ENCODE measurements around the gene ATP1B3.
"Not testable (repeated sequence)": the region's sequence is repeated elsewhere in the genome, so short reads cannot be mapped to it uniquely, and the experiment has no call there.

ATP1B3 gene

DNA sequence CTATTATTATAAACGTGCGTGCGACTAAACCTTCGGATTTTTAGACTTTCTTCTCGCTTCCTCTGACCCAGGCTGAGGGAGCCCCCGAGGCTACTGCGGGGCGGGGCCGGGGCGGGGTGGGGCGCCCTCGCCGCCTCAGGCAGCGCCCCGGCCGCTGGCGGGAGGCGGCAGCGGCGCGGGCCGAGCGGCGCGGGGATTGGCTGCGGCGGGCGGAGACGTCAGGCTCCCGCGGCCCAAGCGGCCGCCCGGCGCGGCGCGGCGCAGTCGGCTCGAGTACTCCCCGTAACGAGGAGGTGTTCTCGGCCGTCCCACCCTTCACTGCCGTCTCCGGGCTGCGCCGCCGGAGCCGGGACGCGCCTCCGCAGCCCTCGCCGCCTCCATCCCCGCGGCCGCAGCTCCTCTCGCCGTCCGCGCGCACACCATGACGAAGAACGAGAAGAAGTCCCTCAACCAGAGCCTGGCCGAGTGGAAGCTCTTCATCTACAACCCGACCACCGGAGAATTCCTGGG is at the start of gene ATP1B3:
Gene ATP1B3, plus strand, starts transcription at position 263 of the 510 bp plus-strand sequence. Its CDS starts 159 bp downstream, at position 422.
- peak; percentile 84 for DNase-seq

- no peak for DNase-seq
Observed at GRCh38 chr3:141828487-141828886, 48.0 kb upstream of the ATP1B3 start.

- no peak for DNase-seq
Observed at GRCh38 chr3:141828890-141829289, 47.6 kb upstream of the ATP1B3 start.

- DNase-seq = no peak
Observed at GRCh38 chr3:141830508-141830907, 45.9 kb upstream of the ATP1B3 start.

DNA sequence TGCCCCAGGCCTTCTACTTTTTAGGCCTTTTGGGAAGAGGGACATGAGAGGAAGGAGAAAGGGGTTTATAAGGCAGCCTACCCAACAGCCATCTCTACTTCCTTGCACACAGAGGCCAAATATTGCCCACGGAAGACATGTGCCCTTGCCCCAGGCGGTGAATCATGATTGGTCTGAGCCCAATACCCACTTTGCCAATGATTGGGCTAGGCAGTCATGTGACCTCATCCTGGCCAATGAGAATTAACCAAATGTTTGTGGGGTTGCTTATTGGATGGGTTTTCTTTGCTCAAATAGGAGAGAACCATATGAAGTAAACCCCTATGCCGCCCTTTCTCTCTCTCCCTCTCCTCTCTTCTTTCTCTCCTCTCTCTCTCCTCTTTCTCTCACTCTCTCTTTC is 42.2 kb upstream of the ATP1B3 start:
- DNase-seq = no peak

DNA sequence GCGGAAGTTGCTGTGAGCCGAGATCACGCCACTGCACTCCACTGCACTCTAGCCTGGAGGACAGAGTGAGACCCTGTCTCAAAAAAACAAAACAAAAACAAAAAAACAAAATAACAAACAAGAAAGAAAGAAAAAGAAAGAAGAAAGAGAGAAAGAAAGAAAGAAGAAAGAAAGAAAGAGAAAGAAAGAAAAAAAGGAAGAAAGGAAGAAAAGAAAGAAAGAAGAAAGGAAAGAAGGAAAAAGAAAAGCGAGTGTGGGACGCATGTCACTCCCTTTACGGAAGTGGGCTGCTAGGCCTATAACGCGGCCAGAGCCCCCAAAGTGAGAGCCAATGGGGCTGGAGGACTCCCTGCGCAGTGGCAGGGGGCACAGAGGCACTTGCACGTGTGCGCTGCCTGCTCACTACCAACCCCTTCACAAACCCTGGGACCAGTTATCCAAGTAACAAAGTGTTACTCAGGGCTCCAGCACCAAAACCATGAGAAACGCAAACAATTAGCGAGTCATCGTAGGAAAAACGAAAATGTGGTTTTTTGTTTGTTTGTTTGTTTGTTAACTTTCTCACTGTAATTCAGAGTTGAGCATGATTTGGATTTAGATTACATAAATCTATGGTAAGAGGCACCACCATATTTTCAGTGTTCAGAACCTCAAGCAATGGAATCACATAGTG is 40.8 kb upstream of the ATP1B3 start:
- DNase-seq = no peak

DNA sequence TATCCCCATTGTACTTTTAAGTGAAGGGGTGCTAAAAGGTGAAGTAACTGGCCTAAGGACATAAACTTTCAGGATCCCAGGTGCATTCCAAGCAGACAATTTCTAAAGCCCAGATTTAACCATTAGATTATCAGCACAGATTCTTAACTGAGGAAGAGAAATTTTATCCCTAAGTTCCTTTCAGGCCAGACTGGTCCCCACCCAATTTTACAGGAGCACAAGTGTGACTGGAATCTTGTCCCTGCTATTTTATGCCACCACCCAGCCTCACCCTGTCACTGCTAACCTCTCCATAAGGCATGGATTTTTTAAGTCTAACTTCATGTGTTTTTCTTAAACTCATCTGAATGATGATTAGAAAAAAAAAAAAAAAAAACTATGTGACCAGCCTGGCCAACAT is 37.1 kb upstream of the ATP1B3 start:
- DNase-seq = no peak

DNA sequence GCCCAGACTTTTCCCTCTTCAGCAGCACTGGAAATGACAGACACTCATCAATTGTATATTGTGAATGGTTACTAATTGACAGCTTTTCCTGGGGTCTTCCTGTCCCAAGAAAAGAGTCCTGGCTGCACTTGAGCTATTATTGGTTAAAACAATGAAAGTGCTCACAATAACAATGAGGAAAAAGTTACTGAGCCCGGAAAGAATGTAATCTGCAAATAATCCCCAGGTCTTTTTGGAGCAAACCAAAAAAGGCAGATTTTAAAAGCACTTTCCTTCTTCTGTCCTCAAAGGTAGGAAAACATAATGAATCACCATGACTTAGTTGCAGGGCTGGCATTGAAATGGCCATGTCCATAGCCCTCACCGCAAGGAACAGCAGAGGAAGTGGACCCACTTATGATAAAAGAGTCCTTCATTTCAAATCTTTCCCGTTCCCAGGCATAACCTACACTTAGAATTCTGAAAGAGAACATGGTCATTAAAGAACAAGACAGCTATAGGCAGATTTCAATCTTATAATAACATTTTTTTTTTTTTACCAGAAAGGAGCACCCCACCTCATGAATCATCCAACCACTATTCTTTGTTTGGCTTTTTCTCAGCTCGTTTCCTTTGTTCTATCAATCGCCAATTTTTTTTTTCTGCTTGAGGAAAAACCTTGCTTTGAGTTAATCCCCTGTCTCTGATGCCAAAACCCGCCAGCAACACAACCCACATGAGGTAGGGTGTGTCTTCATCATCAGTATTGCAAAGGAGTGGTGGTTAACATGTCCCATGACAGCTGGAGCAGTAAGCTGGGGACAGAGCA is 35.5 kb upstream of the ATP1B3 start:
- peak; percentile 21 for DNase-seq

DNA sequence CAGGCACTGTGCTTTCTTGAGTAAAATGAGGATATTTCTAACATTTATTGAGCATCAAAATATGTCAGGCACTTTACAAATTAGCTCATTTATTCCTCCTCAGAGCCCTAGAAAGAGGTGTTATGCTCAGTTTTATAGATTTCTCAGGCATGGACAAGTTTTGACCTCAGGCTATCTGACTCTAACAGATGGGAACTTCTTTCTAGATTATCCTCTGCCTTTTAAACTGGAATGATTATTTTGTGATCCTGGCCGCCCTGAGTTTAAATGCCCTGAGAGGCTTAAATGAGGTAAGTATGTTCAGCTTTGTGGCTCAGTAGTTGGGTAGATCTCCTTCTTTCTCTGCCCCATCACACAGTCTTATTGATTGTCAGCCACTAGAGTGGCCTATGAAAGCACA is 32.3 kb upstream of the ATP1B3 start:
- DNase-seq = no peak

DNA sequence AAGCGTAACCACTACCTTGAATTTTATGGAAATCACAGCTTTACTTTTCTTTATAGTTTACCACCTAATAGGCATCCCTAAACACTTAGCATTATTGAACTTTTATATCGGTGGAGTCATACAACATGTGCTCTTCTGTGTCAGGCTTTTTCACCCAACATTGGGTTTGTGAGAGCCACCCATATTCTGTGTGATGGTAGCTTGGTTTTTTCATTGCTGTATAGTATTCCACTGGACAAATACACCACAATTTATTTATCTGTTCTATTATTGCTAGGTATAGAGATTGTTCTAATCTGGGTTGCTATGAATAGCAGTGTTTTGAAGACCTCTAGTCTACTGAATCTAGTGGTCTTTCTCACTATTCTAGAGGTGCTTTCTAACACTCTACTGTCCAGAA is 31.6 kb upstream of the ATP1B3 start:
- DNase-seq = no peak

GRCh38 chr3:141845407-141846049 is 30.9 kb upstream of the ATP1B3 start:
- DNase-seq = no peak

GRCh38 chr3:141846050-141846433 is 30.4 kb upstream of the ATP1B3 start:
- DNase-seq = no peak

- not testable (repeated sequence) for DNase-seq
Observed at GRCh38 chr3:141848159-141848748, 28.2 kb upstream of the ATP1B3 start.

DNA sequence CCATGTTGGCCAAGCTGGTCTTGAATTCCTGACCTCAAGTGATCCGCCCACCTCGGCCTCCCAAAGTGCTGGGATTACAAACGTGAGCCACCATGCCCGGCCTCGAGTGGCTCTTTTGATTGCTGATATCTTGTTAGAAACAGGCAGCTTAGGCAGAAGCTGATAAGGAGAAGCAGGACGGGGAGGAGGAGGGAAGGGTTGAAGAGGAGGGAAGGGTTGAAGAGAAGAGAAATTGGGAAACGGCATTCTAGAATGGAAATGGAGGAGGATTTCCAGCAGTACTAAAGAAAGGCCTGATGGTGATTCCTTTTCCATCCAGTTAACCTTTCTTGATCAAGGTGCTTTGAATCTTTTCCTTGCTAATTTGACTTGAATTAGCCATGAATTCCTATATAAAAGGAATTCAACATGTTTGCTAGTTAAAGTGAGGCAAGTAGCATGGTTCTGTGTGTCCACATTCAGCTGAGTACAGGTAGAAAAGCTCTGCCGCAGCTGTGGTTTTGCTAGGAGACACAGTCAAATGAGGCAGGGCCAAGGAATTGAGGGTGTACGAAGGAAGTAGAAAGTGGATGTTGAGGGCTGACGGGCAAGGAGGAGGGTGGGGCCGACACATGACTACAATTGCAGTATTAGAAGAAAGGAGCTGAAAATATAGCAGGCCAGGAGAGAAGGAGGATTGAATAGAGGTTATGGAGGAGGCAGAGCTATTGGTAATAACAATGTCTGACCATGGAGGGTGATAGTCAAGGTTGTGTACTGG is 27.2 kb upstream of the ATP1B3 start:
- no peak for DNase-seq

- no peak for DNase-seq
Observed at GRCh38 chr3:141851411-141851810, 25.0 kb upstream of the ATP1B3 start.

GRCh38 chr3:141853081-141853601 is 23.3 kb upstream of the ATP1B3 start:
- no peak for DNase-seq

DNA sequence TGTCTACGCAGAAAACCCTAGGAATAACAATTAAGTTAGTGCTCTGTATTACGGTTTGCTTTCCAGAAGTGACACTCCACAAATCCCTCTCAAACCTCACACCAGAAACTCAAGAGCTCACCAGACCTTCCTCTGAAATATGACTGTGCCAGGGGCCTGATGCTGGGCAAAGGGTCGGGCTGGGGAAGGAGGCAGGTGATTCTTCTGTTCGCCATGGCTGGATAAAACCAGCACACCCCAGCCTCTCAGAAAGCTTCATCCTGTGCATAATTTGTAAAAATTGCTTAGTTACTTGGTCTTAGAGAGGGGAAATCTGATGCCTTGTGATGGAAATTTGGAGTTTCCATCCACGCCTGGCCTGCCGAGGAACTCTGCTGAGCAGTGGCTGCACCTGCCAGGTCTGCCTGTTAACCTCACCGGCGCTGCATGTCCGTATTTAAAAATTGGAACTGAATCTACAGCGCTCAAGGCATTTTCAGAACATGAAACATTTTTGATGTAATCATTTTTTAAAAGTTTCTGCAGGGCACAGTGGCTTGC is 22.7 kb upstream of the ATP1B3 start:
- no peak for DNase-seq

- no peak for DNase-seq
Observed at GRCh38 chr3:141854599-141854998, 21.8 kb upstream of the ATP1B3 start.

DNA sequence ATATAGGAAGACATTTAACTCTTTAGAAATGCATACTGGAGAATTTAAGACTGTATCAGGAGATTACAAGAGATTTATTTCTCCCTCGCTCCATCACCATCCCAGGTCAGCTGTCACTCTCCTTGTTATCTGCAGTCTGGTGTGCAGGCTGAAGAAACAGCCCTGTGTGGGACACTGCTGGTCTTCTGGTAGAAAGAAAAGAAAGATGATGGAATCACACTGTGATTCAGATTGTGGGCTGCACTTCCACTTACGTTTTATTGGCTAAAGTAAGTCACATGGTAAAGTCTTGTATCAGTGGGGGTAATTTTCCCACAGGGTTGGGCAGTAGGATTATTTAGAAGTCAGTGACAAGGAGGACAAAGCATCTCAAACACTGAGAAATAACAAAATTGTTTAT is 18.1 kb upstream of the ATP1B3 start:
- no peak for DNase-seq

GRCh38 chr3:141859651-141860050 is 16.8 kb upstream of the ATP1B3 start:
- DNase-seq = no peak

DNA sequence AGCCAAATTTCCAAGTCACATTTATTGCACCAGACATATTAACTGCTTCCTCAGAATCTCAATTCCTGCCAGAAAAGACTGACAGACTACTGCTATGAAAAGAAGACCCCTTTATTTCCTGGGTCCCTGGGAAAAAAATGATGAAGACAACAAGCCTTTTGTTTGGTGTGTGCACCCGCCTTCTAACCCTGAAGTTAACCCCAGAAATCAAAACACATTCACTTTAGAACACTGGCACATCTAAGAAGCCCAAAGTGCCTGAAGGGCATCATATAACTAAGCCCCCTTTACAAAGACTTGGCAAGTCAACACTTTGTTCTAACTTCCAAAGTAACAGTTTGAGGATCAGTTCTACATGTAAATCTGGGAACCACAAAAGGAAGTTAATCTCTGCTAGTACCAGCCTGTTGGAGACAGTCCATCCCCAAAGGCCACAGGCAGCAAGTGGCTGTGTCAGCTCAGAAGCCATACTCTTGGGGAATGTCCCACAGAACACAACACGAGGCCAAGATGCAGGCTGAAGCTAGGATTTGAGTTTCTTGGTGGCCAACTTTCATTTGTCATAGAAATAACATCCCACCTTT is 16.3 kb upstream of the ATP1B3 start:
- no peak for DNase-seq

Measured in fibroblast of skin of right quadriceps (primary cell).